OCI-LY3 (cell line): Measurements from ENCODE around the gene DHX9.

ENCODE experiments used
- EZH2phosphoT487 ChIP-seq: fragments of 200-600 bp; shearing (Covaris generic); IDR thresholded peaks from 2 replicates; pipeline ENCODE4 v1.6.1; 2018; ENCODE audit warnings: antibody characterized with exemption, mixed run types, low read depth
- TF ChIP-seq, protein P1 (sequence below): fragments of 200-600, 300-600 bp; sonication (generic); IDR thresholded peaks from 2 replicates; pipeline ENCODE4 v1.5.1; 2014; ENCODE audit warnings: antibody characterized with exemption, low read length, low read depth

- TF ChIP-seq, protein P1, sequence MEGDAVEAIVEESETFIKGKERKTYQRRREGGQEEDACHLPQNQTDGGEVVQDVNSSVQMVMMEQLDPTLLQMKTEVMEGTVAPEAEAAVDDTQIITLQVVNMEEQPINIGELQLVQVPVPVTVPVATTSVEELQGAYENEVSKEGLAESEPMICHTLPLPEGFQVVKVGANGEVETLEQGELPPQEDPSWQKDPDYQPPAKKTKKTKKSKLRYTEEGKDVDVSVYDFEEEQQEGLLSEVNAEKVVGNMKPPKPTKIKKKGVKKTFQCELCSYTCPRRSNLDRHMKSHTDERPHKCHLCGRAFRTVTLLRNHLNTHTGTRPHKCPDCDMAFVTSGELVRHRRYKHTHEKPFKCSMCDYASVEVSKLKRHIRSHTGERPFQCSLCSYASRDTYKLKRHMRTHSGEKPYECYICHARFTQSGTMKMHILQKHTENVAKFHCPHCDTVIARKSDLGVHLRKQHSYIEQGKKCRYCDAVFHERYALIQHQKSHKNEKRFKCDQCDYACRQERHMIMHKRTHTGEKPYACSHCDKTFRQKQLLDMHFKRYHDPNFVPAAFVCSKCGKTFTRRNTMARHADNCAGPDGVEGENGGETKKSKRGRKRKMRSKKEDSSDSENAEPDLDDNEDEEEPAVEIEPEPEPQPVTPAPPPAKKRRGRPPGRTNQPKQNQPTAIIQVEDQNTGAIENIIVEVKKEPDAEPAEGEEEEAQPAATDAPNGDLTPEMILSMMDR, result no peak
- no peak for TF ChIP-seq EZH2phosphoT487
These were observed 91.8 kb downstream of the DHX9 start for GRCh38 chr1:182930985-182931384.
